Measurements from ENCODE around the gene EXOC4. TPM values are rescaled to one million over a fixed set of nuclear protein-coding genes. Genes with fewer than 3 reads are reported as not detected.

The EXOC4 gene
- total RNA-seq, 2 donors from 2014 or later, result 62.0 to 146 TPM

DNA sequence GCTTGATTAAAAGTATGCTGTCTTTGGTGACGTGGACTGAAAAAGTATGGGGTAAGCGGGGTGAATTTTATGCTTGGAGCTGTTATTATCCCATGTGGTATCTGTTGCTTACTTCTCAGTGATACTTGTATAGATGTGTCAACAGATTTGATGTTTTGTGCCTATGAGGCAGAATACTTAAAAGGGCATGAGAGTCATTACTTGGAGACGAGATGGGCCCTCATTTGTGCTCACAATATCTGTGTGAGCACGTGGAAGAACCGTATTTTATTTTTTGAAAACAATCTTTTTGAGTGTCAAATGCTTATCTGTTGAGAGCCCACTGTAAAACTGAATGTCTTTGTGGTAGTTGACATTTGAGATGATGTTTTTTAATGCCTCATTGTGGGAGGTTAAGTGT, 281.9 kb downstream of the EXOC4 start:
- H3K4me3 ChIP-seq, result no peak overlapping the region
- 93 to 94% methylated on average over 5 of the region's 5 CpGs for WGBS, 2 donors
- ATAC-seq, result no peak
- H3K27me3 ChIP-seq, result no peaks in the 10 kb centered on the region
- peaks cover 5% of the 10 kb centered on the region for H3K4me1 ChIP-seq
- no peaks in the 10 kb centered on the region for H3K9me3 ChIP-seq
- no peak for TF ChIP-seq POLR2A (IDR thresholded peaks at IDR 0.05)
- TF ChIP-seq, protein P1, sequence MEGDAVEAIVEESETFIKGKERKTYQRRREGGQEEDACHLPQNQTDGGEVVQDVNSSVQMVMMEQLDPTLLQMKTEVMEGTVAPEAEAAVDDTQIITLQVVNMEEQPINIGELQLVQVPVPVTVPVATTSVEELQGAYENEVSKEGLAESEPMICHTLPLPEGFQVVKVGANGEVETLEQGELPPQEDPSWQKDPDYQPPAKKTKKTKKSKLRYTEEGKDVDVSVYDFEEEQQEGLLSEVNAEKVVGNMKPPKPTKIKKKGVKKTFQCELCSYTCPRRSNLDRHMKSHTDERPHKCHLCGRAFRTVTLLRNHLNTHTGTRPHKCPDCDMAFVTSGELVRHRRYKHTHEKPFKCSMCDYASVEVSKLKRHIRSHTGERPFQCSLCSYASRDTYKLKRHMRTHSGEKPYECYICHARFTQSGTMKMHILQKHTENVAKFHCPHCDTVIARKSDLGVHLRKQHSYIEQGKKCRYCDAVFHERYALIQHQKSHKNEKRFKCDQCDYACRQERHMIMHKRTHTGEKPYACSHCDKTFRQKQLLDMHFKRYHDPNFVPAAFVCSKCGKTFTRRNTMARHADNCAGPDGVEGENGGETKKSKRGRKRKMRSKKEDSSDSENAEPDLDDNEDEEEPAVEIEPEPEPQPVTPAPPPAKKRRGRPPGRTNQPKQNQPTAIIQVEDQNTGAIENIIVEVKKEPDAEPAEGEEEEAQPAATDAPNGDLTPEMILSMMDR (IDR thresholded peaks at IDR 0.05), result no peak
- H3K36me3 ChIP-seq (replicated peaks in 1 of 2; ENCODE audit: insufficient read depth in 1 of 2, low read depth in 2 of 2), result no peaks in the 10 kb centered on the region
- no peak overlapping the region for H3K27ac ChIP-seq
- intact Hi-C loops (cut with DNase I), result no loop called here
- no peak for DNase-seq

- H3K27me3 ChIP-seq, result no peaks in the 10 kb centered on the region
- no peaks in the 10 kb centered on the region for H3K9me3 ChIP-seq
- TF ChIP-seq, protein P1 (IDR thresholded peaks at IDR 0.05), result no peak
- intact Hi-C loops (cut with DNase I), result no loop called here
- 65 to 87% methylated on average over 2 of the region's 2 CpGs for WGBS, 2 donors
- DNase-seq, result no peak
- H3K4me3 ChIP-seq, result no peak overlapping the region
- H3K27ac ChIP-seq, result no peak overlapping the region
- H3K4me1 ChIP-seq, result peaks cover 5% of the 10 kb centered on the region
- no peaks in the 10 kb centered on the region for H3K36me3 ChIP-seq (replicated peaks in 1 of 2; ENCODE audit: insufficient read depth in 1 of 2, low read depth in 2 of 2)
- no peak for ATAC-seq
Observed at GRCh38 chr7:133535308-133535707, 282.4 kb downstream of the EXOC4 start.

GRCh38 chr7:133536450-133536849, 283.6 kb downstream of the EXOC4 start:
- Histone ChIP-seq H3K9me3 (no peaks in the 10 kb centered on the region), H3K4me1 (no peaks in the 10 kb centered on the region), H3K36me3 (replicated peaks in 1 of 2; ENCODE audit: insufficient read depth in 1 of 2, low read depth in 2 of 2) (no peaks in the 10 kb centered on the region), H3K27me3 (no peaks in the 10 kb centered on the region), H3K4me3 (no peak overlapping the region), H3K27ac (no peak overlapping the region)
- no peak for ATAC-seq
- TF ChIP-seq POLR2A (IDR thresholded peaks at IDR 0.05), result no peak
- TF ChIP-seq, protein P1 (IDR thresholded peaks at IDR 0.05), result no peak
- DNase-seq, result no peak
- intact Hi-C loops (cut with DNase I), result no loop called here
- WGBS, 2 donors, result 95 to 96% methylated on average over 2 of the region's 2 CpGs

DNA sequence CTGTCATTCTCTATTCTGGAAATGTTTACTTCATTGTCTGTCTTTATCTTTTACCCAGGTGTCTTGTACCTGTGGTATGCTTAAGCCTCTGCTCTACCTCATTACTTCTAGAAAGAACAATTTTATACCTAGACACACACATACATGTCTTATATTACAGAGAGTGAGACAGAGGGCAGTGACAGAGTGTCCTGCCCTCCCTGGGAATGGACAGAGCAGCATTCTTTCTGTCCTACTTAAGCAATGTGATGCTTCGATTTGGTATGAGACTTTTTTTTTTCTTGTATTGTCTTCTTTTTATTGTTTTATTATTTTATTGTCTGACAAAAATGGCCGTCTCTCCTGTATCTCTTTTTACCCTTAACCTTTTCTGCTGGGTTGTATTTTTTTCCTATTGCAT, 286.1 kb downstream of the EXOC4 start:
- DNase-seq, result no peak
- intact Hi-C loops (cut with DNase I), result no loop called here
- Histone ChIP-seq H3K4me3 (no peak overlapping the region), H3K9me3 (no peaks in the 10 kb centered on the region), H3K27me3 (no peaks in the 10 kb centered on the region), H3K4me1 (no peaks in the 10 kb centered on the region), H3K27ac (no peak overlapping the region), H3K36me3 (replicated peaks in 1 of 2; ENCODE audit: insufficient read depth in 1 of 2, low read depth in 2 of 2) (no peaks in the 10 kb centered on the region)
- 72 to 79% methylated on average over 2 of the region's 2 CpGs for WGBS, 2 donors
- ATAC-seq, result no peak
- TF ChIP-seq POLR2A (IDR thresholded peaks at IDR 0.05), result no peak
- TF ChIP-seq, protein P1 (IDR thresholded peaks at IDR 0.05), result no peak

DNA sequence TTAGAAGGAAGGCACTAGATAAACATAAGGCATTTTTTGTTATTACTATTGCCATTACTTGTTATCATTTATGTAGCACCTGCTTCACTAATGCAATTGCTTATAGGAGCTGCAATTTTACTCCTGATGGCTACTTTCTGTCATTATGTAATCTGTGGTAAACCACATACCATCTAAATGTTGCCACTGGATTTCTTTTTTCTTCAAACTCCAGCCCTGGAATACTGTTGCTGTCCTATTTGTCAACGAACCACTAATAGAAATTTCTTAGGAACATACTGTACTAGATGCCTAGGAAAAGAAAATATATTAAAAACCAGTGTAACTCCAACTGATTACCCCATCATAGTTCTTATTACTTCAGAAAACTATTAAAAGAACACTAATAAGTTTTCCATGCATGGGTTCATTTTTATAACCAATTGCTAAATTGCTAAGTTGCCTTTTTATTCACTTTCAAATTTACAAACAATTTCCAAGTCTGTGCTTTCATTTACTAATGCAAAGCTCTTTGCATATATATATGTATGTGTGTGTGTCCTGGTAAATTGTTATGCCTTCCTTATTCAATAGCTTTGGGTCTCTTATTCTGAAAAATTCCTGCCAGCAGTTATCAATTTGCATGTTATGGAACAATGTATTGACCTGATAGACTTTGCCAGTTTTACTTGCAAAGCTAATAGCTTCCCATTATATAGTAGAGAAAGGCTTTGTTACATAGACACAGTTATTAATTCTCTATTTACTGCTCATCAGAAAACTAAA, 287.4 kb downstream of the EXOC4 start:
- ATAC-seq (no peak), DNase-seq (no peak)
- intact Hi-C loops (cut with DNase I), result no loop called here
- Histone ChIP-seq H3K36me3 (replicated peaks in 1 of 2; ENCODE audit: insufficient read depth in 1 of 2, low read depth in 2 of 2) (no peaks in the 10 kb centered on the region), H3K4me1 (no peaks in the 10 kb centered on the region), H3K27me3 (no peaks in the 10 kb centered on the region), H3K4me3 (no peak overlapping the region), H3K9me3 (no peaks in the 10 kb centered on the region), H3K27ac (no peak overlapping the region)
- TF ChIP-seq, protein P1 (IDR thresholded peaks at IDR 0.05), result no peak
- no peak for TF ChIP-seq POLR2A (IDR thresholded peaks at IDR 0.05)
- WGBS, 2 donors, result 65 to 79% methylated on average over 1 of the region's 1 CpG
